SK-N-SH (cell line): ENCODE data around the gene GPR34.

Experiments used
- FOSL2 ChIP-seq: IDR thresholded peaks from 2 replicates; pipeline ENCODE4 v1.4.0; 2012; ENCODE audit warnings: low read depth, mild to moderate bottlenecking, moderate library complexity, borderline replicate concordance
- GABPA ChIP-seq: IDR thresholded peaks from 2 replicates; pipeline ENCODE4 v1.4.0; 2012; ENCODE audit warnings: low read depth, mild to moderate bottlenecking
- POLR2AphosphoS5 ChIP-seq: IDR thresholded peaks from 2 replicates; pipeline ENCODE4 v1.6.1; 2012; ENCODE audit warnings: low read depth, low read length
- SIN3A ChIP-seq: IDR thresholded peaks from 2 replicates; pipeline ENCODE4 v1.6.1; 2012; ENCODE audit warnings: low read depth, mild to moderate bottlenecking, low read length, moderate library complexity, borderline replicate concordance
- TCF12 ChIP-seq: IDR thresholded peaks from 2 replicates; pipeline ENCODE4 v1.4.0; 2012
- YY1 ChIP-seq: IDR thresholded peaks from 2 replicates; pipeline ENCODE4 v1.4.0; 2012; ENCODE audit warnings: low read depth, mild to moderate bottlenecking
- TF ChIP-seq, protein P1 (sequence below): fragments of 200-600 bp; sonication (generic); IDR thresholded peaks from 2 replicates; pipeline ENCODE4 v1.6.1; 2017; ENCODE audit warnings: antibody characterized with exemption, mild to moderate bottlenecking, moderate library complexity
- TF ChIP-seq, protein P2 (sequence below): IDR thresholded peaks from 2 replicates; pipeline ENCODE4 v1.4.0; 2012; ENCODE audit warnings: low read depth, borderline replicate concordance

DNA sequence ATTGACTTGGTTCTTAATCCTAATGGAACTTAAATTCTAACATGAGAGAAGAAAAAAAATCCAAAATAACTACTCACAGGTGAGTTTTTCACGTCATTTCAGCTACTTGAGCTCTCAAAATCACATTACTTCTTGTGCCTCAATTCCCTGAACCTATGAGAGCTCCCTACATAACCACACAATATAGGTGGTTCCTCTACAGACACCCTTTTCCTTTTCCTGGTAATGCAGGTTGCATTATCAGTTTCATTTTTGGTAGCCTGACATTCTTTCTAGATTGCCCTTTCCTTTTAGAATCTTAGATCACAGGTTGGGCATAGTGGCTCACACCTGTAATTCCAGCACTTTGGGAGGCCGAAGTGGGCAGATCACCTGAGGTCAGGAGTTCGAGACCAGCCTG is 4.3 kb downstream of the GPR34 start:
- TF ChIP-seq, protein P1, sequence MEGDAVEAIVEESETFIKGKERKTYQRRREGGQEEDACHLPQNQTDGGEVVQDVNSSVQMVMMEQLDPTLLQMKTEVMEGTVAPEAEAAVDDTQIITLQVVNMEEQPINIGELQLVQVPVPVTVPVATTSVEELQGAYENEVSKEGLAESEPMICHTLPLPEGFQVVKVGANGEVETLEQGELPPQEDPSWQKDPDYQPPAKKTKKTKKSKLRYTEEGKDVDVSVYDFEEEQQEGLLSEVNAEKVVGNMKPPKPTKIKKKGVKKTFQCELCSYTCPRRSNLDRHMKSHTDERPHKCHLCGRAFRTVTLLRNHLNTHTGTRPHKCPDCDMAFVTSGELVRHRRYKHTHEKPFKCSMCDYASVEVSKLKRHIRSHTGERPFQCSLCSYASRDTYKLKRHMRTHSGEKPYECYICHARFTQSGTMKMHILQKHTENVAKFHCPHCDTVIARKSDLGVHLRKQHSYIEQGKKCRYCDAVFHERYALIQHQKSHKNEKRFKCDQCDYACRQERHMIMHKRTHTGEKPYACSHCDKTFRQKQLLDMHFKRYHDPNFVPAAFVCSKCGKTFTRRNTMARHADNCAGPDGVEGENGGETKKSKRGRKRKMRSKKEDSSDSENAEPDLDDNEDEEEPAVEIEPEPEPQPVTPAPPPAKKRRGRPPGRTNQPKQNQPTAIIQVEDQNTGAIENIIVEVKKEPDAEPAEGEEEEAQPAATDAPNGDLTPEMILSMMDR: no peak
- TF ChIP-seq SIN3A (no peak), POLR2AphosphoS5 (no peak), TCF12 (no peak), FOSL2 (no peak), GABPA (no peak), YY1 (no peak)
- TF ChIP-seq, protein P2, sequence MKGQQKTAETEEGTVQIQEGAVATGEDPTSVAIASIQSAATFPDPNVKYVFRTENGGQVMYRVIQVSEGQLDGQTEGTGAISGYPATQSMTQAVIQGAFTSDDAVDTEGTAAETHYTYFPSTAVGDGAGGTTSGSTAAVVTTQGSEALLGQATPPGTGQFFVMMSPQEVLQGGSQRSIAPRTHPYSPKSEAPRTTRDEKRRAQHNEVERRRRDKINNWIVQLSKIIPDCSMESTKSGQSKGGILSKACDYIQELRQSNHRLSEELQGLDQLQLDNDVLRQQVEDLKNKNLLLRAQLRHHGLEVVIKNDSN: no peak
